Activated T-cell treated with anti-CD3 and anti-CD28 coated beads for 1 hour (primary cell): ENCODE results near the gene ADAMTS18.
"Not testable (repeated sequence)": the region's sequence is repeated elsewhere in the genome, so short reads cannot be mapped to it uniquely, and the experiment has no call there.

Source experiments
- DNase-seq: peaks from one replicate; pipeline ENCODE4 v3.0.0-alpha.2; 2020; ENCODE audit warnings: low read depth

ADAMTS18 gene

GRCh38 chr16:77434530-77435271 lies at the start of gene ADAMTS18:
TSS of gene ADAMTS18 (minus strand) at chr16:77435034. CDS start at chr16:77434695, 339 bp downstream.
- DNase-seq, result no peak

- DNase-seq, result no peak
These were observed 46.0 kb upstream of the ADAMTS18 start for GRCh38 chr16:77480681-77481315.

DNA sequence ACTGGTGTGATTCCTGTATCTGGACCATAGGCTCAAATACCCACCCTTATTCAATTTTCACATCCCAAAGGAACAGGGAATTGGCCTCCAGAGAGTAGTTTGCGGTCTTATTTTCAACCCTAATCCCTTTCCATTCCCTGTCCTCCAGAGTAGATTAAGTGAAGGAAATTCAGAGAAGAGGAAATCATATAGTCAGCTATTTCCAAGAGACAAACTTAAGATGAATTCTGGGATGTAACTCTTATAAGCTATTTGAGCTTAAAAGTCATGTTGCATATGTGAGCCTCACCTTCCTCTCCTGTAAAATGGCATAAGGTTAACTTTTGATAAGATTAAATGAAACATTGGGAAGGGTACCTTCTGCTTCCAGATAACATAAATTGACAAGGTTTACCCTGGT lies 37.4 kb upstream of the ADAMTS18 start:
- no peak for DNase-seq

DNA sequence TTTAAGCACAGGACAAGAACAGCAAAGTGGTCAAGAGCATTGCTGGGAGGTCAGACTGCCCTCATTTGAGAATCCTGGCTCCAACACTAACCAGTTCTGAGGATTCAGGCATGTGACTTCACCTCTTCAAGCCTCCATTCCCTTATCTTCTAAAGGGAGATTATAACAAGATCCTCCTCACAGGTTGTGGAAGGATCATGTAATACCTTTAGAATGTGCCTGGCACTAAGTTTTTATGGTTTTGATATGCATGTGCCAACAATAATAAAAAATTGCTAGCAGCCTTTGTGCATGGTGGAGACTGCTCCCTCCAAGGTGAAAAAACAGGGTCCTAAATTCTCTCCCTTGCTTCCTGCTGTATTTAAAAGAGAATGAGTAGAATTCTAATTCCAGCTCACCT lies 36.0 kb upstream of the ADAMTS18 start:
- DNase-seq, result no peak

- no peak for DNase-seq
These were observed 34.8 kb upstream of the ADAMTS18 start for GRCh38 chr16:77469634-77470033.

DNA sequence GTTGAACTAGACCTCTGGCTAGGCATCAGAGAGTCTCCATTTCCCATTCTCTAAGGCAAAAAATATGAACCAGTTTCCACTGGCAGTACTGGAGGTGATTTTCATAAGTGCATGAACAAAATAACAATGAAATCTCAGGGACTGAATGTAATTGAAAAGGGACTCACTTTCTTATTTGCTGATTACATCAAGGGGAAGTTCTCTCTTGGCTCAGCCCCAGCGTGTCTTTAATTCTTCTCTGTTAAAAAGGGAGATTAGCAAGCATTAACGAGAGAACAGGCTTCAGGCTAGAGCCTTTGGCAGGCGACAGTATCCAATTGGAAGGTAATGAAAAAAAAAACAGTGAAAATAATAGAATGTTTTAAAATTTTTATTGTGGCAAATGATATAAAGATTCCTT lies 34.0 kb upstream of the ADAMTS18 start:
- no peak for DNase-seq

GRCh38 chr16:77467821-77468335 lies 33.0 kb upstream of the ADAMTS18 start:
- no peak for DNase-seq

GRCh38 chr16:77463659-77464058 lies 28.8 kb upstream of the ADAMTS18 start:
- DNase-seq, result not testable (repeated sequence)

DNA sequence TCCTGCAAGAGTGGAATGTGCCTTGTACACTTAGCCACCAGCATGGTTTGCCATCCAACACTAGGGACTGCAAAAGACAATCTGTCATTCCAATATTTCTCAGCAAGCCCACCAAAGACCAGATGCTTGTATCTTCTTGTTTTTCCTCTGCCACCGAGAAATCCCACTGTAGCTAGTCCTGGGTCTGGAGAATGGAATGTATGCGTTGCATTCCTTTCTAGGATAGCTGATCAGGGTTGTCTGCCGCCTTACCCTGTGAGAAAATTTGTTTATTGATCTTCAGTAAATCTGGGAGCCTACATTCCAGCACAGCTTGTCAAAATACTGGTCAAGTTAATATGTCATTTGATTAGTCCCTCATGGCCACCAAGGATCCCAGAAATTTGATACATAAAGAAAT lies 28.1 kb upstream of the ADAMTS18 start:
- no peak for DNase-seq

- DNase-seq, result no peak
These were observed 24.9 kb upstream of the ADAMTS18 start for GRCh38 chr16:77459534-77460254.

DNA sequence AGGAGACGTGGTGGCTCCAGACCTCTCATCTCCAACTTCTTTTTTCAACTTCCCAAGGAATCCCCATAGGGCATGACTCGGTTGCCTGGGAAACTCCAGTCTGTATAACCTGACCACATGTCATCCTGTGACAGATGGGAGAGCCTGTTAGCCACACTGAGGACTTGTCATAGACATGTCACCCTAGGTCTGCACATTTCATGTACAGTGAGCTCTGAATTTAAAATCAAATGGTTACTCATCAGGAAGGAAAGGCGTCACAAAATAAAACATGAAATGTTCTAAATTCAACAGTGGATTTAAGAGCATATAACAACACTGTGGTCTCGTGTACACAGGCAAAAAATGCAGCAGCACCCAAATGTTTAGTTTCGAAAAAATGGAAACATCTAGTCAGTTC lies 22.2 kb upstream of the ADAMTS18 start:
- DNase-seq, result no peak

GRCh38 chr16:77452243-77452642 lies 17.4 kb upstream of the ADAMTS18 start:
- no peak for DNase-seq

DNA sequence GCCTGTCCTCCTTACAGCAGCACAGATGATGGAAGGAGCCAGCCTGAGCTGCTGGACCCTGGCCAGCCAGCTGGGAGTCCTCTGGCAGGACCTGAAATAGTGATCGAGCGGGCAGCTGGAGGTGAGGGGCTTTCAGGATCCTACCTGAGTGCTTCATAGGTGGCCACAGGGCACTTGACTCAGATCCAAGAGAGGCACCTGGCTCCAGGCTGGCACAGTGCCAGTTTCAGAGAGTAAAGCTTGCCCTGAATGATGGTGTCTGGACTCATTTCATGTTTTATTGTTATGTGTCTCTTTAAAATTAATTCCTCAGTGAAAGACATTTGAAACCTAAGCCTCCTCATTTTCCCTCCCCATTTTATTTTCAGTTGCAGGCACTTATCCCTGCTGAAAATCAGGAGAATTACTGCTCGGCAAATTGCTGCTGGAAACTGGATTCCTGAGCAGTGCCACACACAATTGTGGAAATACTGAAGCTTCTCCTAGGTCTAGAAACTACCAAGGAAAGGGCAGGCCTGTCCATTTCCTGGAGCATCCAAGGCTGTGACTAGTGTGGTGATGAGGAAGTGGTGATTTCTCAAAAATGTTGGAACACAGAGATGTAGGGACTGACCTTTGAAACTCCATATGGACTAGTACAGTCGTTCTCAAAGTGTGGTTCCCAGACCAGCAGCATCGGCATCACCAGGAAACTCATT lies 16.1 kb upstream of the ADAMTS18 start:
- no peak for DNase-seq

DNA sequence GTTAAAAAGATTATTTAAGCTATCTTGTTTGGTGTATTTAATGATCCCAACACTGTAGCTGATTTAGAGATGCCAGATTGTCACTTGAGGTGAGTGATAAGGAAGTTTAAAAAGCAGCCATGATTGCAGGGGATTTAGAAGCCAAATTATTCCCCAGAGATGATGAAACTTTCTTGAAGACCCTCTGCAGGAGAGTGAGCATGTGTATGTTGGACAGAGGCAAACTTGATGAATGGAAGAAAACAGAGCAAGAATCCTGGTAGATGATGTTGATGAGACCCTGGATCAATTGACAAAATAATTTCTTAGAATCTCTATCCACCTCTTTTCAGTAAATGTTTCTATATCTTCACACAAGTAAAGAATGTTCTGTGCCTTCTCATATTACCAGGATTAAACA lies 14.4 kb upstream of the ADAMTS18 start:
- DNase-seq, result no peak

- no peak for DNase-seq
These were observed 10.5 kb upstream of the ADAMTS18 start for GRCh38 chr16:77445324-77445723.

GRCh38 chr16:77444147-77444460 lies 9.3 kb upstream of the ADAMTS18 start:
- DNase-seq, result no peak

- no peak for DNase-seq
These were observed 8.7 kb upstream of the ADAMTS18 start for GRCh38 chr16:77443357-77444146.

GRCh38 chr16:77442078-77442477 lies 7.2 kb upstream of the ADAMTS18 start:
- DNase-seq, result no peak

- no peak for DNase-seq
These were observed 4.3 kb upstream of the ADAMTS18 start for GRCh38 chr16:77439106-77439505.

- DNase-seq, result no peak
These were observed 3.0 kb upstream of the ADAMTS18 start for GRCh38 chr16:77437859-77438258.

DNA sequence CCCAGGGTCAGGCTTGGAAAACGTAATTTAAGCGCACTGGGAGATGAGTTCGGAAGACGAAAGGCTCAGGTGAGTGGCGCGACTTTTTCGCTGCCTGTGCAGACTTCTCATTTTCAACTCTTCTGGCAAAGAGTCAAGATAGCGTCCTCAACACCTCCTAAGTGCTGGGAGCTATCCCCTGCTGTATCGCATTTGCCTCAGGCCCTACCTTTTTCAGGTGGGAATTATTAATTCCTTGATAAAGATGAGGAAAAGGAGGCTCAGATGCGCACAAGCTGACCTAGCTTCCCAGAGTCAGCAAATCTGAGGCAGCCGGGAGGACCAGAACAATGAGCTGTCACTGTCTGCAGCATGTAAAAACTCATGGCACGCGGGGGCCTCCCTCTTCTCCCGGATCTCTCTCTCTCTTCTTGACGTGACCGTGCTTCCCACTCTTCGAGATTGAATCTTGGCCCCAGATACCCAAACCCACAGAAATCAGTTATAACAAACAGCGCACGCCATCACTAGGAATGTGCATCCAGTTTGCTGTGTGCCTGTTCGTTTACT lies 512 bp upstream of the ADAMTS18 start:
- DNase-seq, result no peak
